Measurements from ENCODE around the gene IFNA1.
"Not testable (repeated sequence)": the region's sequence is repeated elsewhere in the genome, so short reads cannot be mapped to it uniquely, and the experiment has no call there.

IFNA1 gene

DNA sequence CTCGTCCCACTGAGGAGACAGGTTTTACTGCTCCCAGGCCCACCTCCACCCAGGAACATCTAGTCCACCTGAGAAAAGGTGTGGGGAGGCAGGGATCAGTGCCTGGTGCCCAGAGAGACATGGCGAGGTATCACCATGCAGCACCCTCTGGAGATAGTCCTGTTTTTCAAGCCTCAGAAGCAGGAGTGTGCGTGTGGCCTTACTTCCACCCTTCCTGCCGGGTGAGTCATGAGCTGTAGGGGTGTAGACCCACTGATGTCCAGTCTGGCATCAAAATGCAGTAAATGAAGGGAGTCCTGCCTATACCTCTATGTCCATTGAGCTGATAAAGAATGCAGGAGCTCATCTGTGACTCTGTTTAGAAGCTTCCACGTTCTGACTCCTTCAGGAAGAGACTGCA lies 9.1 kb downstream of the IFNA1 start:
- DNase-seq = not testable (repeated sequence)

- DNase-seq = no peak
Observed at GRCh38 chr9:21450733-21451394, 10.6 kb downstream of the IFNA1 start.

GRCh38 chr9:21452681-21453080 lies 12.4 kb downstream of the IFNA1 start:
- no peak for DNase-seq

GRCh38 chr9:21454149-21454548 lies 13.9 kb downstream of the IFNA1 start:
- DNase-seq = no peak

GRCh38 chr9:21455320-21455719 lies 15.1 kb downstream of the IFNA1 start:
- no peak for DNase-seq

DNA sequence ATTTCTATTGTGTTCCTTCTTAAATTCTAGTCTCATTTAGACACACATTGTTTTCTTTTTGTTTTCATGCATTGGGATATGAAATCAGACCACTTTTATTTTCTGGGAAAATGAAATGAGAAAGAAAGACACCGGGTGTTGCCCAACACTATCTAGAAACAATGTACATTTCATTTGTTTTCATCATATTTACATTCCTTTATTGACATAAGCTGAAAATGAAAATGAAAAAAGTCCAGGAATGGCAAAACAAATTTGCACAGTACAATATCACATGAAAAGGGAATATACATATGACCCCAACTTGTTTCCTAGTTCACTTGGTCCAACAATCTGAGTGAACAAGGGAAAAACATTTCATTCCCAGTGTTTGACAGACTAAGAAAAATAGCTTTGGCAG lies 21.1 kb downstream of the IFNA1 start:
- no peak for DNase-seq

DNA sequence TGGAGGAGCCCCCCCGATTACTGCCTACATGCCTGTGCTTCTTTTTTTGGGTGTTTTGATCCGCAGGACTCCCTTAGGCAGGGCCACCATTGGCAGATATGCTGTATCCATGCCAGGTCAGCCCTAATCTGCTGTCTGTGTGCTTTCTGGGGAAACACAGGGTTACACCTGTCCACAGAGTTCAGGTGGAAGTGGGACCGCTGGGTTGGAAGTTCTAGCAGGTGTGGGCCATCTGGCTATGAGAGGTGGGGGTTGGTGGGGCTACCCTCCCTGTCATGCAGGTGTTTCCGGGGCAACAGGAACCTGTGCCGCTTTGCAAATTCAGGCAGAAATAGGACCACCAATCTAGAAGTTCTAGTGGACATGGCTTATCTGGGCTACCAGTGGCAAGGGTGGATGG lies 24.9 kb downstream of the IFNA1 start:
- DNase-seq = no peak

DNA sequence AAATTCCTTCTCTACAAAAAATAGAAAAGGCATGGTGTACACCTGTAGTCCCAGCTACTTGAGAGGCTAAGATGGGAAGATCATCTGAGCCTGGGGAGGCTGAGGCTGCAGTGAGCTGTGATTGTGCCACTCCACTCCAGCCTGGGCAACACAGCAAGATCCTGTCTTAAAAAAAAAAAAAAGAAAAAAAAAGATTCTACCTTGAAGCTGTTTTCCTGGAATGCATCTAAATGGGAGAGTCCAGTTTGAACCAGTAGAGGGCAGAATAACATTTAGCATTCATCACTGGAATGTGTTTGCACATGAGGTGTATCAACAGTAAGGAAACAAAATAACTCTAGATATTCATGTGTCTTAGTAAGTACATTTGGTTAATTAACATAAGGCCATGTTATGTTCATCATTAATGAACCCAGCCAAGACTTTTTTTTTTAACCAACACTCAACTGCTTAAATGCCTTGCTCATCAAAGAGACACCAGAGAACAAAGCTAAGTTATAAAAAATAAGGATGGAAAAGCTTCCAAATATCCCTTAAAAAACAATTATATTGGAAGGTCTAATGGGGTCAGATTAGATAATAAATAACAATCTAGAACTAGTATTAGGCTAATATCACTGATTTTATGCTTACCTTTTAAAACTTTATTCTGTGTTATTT lies 25.8 kb downstream of the IFNA1 start:
- DNase-seq = no peak

- DNase-seq = no peak
Observed at GRCh38 chr9:21470126-21470525, 29.9 kb downstream of the IFNA1 start.

- DNase-seq = no peak
Observed at GRCh38 chr9:21473236-21473635, 33.0 kb downstream of the IFNA1 start.

DNA sequence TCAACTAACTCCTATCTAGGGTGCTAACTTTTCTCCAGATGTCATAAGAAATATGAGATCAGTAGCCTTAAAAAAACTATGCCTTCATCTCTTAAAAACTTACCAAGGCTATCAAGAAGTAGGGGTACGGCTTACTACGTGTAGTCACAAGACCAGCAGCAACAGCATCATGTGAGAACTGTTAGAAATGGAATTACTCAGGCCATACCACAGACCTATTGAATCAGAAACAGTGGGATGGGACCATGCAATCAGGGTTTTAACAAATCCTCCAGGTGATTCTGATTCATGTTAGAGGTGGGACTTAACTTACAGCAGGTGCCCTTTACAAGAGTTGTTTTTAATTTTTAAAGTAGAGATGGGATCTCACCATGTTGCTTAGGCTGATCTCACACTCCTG lies 37.2 kb downstream of the IFNA1 start:
- no peak for DNase-seq

GRCh38 chr9:21479152-21479702 lies 39.0 kb downstream of the IFNA1 start:
- DNase-seq = no peak

DNA sequence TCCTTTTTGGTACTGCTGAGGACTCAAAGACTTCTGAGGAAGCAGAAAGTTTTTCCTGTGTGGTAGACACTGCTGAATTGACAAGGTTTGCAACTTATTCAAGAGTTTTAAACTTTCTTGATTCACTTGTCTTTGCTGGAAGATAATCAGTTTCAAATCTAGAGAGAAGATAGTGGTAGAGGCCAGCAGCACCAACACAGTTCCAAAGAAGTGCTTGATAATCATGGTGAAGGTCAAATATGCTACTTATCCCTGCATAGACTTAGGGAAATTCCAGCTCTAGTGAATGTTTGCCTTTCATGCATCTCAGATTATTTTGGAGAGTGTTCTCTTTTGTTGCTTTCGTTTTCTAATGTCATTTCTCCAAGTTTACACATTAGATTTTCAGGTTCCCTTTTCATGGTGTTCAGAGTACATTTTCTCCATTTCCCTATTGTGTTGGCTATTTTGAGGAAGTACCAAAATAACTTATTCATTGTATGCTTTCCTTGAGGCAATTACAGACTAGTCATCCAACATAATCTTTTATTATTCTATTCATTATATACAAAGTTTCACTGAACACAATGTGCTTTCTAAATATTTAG lies 41.3 kb downstream of the IFNA1 start:
- no peak for DNase-seq

- no peak for DNase-seq
Observed at GRCh38 chr9:21482213-21482612, 42.0 kb downstream of the IFNA1 start, which contains the start of gene IFNE. Gene IFNE (minus strand): TSS chr9:21482313. CDS start chr9:21481694, 619 bp downstream.
